Muscle of arm (tissue), 14 donors: ENCODE results near the gene CD47. TPM values are rescaled to one million over a fixed set of nuclear protein-coding genes. Genes with fewer than 3 reads are reported as not detected.

Source experiments
- DNase-seq: peaks from one replicate; pipeline ENCODE4 v3.0.0-alpha.2; 2013
- long read RNA-seq, 11 donors: transcript quantifications; one replicate each; lab custom pipeline, GENCODE V29; 2026
- polyA plus RNA-seq, 12 donors: library from polyadenylated mRNA; unstranded; fragments of 120-200 nt; gene quantifications; one replicate each; pipeline ENCODE4 v1.2.1, GENCODE V29; 2013; ENCODE audit not compliant: insufficient read length in 12 of 12

Gene CD47
- polyA plus RNA-seq = 100 to 1,000 TPM in 7 of 12 donors, 10 to 100 TPM in 5; 49.0 to 560 (median 105) TPM
- long read RNA-seq, donor 1, full-length matches to known transcripts = 22 of 30 reads
- long read RNA-seq, donor 1, partial matches to known transcripts = 8 of 30 reads
- long read RNA-seq, donor 1, other reads (novel, unspliced or antisense) = 0 of 30 reads
- long read RNA-seq, donor 2, full-length matches to known transcripts = 32 of 37 reads
- long read RNA-seq, donor 2, partial matches to known transcripts = 5 of 37 reads
- long read RNA-seq, donor 2, other reads (novel, unspliced or antisense) = 0 of 37 reads
- long read RNA-seq, donor 3, full-length matches to known transcripts = 23 of 23 reads
- long read RNA-seq, donor 3, partial matches to known transcripts = 0 of 23 reads
- long read RNA-seq, donor 3, other reads (novel, unspliced or antisense) = 0 of 23 reads
- long read RNA-seq, donor 4, full-length matches to known transcripts = 7 of 7 reads
- long read RNA-seq, donor 4, partial matches to known transcripts = 0 of 7 reads
- long read RNA-seq, donor 4, other reads (novel, unspliced or antisense) = 0 of 7 reads
- long read RNA-seq, donor 5, full-length matches to known transcripts = 43 of 52 reads
- long read RNA-seq, donor 5, partial matches to known transcripts = 9 of 52 reads
- long read RNA-seq, donor 5, other reads (novel, unspliced or antisense) = 0 of 52 reads
- long read RNA-seq, donor 6, full-length matches to known transcripts = 18 of 18 reads
- long read RNA-seq, donor 6, partial matches to known transcripts = 0 of 18 reads
- long read RNA-seq, donor 6, other reads (novel, unspliced or antisense) = 0 of 18 reads
- long read RNA-seq, donor 7, full-length matches to known transcripts = 13 of 13 reads
- long read RNA-seq, donor 7, partial matches to known transcripts = 0 of 13 reads
- long read RNA-seq, donor 7, other reads (novel, unspliced or antisense) = 0 of 13 reads
- long read RNA-seq, donor 8, full-length matches to known transcripts = 33 of 40 reads
- long read RNA-seq, donor 8, partial matches to known transcripts = 7 of 40 reads
- long read RNA-seq, donor 8, other reads (novel, unspliced or antisense) = 0 of 40 reads
- long read RNA-seq, donor 9, full-length matches to known transcripts = 21 of 21 reads
- long read RNA-seq, donor 9, partial matches to known transcripts = 0 of 21 reads
- long read RNA-seq, donor 9, other reads (novel, unspliced or antisense) = 0 of 21 reads
- long read RNA-seq, donor 10, full-length matches to known transcripts = 15 of 15 reads
- long read RNA-seq, donor 10, partial matches to known transcripts = 0 of 15 reads
- long read RNA-seq, donor 10, other reads (novel, unspliced or antisense) = 0 of 15 reads
- long read RNA-seq, donor 11, full-length matches to known transcripts = 42 of 52 reads
- long read RNA-seq, donor 11, partial matches to known transcripts = 10 of 52 reads
- long read RNA-seq, donor 11, other reads (novel, unspliced or antisense) = 0 of 52 reads

DNA sequence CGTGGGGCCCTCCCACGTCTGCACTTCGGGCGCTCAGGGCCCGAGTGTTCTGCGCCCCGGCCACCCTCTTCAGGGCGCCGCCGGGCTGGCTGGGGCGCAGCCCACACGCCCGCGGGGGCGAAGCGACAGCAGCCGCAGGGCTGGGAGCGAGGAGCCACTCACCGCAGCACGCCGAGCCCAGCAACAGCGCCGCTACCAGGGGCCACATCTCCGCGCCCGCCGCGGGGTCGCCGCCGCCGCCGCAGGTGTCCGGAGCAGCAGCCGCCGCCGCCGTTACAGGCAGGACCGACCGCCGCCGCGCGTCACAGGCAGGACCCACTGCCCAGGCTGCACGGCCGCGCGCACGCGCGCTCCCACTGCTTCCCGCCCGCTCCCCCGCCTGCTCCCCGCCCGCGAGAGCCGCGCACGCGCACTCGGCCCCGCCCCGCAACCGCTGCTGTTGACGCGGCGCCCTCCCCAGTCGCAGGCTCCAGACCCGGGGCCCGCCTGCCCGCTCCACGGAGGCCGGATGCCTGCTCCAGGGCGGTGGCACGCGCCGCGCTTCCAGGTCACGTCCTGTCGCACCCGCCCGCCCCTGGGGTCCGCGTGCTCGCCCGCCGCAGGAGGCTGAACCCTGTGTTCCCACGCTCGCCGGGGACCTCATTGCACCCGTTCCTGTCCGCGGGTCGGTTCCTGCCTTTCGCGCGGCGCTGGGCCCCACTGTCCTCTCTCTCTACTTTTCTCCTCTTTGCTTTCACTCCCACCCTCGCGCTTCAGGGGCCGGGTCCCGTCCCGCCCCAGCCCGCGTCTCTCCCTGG, at the start of gene CD47:
CD47 (minus strand) TSS at position 331 of the 797 bp plus-strand sequence; CDS start at position 208, 123 bp downstream.
- DNase-seq = peak; percentile 94

DNA sequence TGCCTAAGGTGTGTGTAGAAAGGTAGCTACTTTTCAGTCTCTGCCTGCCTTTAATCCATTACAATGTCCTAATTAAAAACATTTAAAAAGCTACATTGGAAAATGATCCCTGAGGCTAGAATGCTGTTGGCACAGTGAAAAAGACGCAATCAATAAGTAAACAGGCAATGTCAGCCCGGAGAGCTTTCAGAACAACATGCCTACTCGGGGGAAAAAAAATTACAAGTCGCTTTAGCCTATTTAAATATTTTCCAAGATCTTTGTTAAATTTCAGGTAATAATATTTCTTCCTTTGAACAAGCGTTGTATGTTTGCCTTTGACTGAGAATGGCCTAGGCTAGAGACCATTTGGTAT, 46.6 kb upstream of the CD47 start:
- no peak for DNase-seq

DNA sequence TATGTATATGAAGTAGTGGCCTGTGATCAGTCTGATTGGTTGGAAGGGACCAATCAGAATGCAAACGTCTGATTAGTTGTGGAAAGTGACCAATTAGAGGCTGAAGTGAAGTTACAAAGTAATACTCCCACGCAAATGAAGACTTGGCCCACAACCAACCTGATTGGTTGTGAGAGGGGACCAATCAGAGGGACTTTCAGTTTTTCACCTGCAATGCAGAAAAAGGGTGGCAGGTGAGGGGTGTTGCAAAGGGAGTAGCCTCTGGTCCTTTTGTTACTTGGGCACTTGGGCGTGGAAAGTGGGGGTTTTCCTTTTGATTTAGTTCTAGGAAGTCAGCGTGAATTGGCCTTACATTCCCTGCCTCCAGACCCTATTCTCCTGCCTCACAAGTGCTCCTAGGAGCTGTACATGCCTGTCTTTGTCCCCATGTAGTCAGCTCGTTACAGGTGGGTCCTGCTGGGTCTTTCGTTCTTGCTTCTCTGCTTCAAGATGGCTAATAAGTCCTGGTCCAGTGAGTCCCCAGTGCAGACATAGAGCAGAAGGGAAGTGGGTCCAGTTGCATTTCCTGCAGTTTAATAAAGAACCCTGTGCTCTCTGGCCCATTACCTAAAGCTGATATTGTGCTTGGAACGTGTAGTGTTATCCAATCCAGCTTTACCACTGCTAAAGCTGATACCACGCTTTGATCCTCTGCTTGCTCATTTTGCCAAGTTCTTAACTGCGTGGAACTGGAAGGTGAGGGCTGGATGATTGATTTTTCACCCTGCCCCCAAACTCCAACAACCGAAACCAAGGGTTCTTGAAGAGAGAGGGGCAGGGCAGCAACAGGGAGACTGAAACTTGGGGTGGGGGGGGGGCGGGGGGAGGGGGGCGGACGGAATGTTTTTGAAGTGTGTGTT, 46.0 kb upstream of the CD47 start:
- no peak for DNase-seq

DNA sequence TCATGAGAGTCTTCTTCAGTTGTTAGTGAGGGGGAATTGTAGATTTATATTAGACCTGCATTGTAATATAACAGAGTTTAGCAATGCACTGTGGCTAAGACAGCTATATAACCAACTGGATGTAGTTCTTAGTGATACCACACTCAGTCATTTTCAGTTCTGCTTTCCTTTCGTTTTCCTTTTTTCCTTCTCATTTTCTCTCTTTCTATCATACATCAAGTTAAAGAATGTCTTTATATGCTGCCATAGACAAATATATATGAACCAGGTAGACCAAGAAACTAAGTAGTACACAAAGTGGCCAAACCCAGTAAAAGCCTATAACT, 43.7 kb upstream of the CD47 start:
- no peak for DNase-seq

DNA sequence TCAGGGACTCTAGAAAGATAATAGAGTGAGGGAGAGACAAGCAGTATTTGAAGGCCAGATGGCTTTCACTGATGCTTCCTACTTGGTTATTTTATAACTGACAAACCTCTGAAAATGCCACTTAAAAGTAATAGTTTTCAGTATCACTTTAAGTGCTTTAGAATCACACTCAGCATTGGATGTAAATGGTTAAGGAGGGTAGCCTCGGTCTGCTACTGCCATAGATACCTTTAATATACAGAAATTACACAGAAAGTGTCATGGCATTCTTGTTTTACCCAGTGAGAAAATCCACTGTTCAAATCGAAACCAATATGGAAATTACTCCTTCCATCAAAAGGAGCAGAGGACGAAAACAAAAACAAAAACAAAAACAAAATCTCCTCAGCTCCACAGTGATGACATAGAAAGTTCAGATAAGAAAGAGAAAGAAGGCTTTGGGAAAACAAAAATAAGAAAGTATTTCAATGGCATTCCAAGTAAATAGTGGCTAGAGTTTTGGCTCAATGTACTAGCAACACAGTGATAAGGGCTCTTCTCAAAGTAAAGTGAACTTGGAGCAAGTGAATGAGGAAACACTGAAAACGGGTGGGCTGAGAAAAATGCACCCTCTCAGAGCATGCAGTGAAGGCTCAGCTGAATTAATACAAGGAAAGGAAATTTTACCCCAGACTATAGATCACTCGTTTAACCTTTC, 43.2 kb upstream of the CD47 start:
- DNase-seq = no peak

DNA sequence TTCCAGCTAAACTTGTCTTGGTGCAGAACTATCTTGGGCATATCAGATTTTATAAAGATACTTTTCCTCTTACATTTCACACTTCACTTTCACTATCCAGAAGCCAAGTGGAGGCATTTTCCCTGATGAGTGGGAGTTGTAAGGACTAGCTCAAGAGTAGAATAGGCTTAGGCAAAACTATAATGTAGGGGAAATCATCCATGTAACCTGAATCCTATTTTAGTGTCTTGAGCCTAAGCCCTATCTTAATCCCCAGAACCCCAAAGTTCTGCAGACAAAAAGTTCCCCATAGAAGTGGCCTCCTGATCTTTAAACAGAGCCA, 42.2 kb upstream of the CD47 start:
- DNase-seq = no peak

DNA sequence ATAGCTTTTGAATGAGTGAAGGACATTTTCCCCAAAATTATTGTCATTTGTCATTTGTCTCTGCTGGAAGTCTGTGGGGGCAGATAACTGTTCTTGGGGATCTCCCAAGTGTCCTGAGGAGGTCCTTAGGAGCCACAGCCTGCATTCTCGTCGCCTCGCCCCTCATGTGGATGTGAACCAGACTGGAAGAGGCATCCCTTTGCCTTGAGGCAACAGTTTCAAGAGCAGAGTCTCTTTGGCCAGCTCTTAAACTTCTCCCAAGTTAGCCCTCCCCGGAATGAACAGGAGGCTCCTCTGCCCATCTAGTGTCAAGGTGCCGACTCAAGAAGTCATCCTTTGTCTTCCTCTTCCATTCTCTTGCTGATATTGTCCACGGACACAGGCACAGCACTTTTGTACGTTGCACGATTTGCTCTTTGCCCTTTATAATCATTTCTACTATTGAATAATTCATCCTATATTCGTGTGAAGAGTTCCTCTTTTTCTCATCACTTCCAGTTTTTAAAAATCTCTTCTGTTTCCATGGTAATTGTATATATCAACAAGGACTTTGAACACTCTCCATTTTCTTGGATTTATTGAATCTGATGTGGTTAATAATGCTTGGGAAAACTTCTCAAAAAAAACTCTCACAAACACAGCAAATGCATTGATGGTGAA, 40.8 kb upstream of the CD47 start:
- DNase-seq = no peak

DNA sequence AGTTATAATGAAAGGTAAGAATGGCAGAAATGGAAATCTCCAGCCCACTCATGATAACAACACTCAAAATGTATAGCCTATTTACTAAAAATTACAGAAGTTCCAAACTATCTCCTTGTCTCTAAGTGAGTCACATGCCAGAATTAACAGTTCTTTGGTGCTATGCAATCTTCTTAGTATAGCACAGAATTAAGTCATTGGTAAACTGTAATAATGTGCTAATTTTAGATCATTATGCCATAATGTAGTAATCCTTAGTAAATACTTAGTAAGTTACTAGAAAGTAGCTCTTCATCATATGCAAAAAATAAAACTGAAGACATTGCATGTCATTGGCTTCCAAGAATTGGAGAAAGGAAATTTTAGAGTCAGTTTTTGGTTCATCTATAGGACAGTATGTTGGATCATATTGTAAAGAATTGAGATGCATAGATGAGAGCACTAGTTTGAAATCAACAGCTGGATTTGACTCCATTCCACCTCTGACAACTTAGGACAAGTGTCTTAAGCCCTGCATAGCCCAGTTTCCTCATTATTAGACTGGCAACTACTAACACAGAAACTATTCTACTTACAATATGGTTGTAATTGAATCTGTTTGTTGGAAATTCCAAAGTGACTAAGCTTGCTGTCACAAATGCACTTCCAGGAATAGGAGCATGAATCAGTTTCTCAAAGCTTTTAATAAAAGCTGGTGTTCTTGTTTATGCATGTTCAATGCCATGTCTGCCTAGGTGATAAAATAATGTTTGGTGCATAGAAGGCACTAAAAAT, 40.1 kb upstream of the CD47 start:
- DNase-seq = no peak

DNA sequence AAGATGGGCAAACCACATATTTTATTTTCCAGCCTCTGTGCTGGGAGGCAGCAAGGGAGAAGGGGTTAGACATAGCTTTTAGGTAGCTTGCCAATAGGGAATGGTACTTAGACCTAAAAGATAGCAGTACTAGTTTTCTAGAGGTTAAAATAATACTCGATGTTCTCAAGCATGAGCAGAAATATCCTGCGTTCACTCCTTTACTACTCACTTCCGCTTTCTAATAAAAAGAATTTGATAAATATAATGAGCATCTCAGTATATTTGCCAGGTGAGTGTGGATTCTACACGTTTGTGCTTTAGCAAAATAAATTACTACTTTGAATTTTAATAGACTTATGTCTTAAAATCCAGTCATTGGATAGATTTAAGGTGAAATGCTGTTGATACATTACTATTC, 39.4 kb upstream of the CD47 start:
- DNase-seq = no peak

DNA sequence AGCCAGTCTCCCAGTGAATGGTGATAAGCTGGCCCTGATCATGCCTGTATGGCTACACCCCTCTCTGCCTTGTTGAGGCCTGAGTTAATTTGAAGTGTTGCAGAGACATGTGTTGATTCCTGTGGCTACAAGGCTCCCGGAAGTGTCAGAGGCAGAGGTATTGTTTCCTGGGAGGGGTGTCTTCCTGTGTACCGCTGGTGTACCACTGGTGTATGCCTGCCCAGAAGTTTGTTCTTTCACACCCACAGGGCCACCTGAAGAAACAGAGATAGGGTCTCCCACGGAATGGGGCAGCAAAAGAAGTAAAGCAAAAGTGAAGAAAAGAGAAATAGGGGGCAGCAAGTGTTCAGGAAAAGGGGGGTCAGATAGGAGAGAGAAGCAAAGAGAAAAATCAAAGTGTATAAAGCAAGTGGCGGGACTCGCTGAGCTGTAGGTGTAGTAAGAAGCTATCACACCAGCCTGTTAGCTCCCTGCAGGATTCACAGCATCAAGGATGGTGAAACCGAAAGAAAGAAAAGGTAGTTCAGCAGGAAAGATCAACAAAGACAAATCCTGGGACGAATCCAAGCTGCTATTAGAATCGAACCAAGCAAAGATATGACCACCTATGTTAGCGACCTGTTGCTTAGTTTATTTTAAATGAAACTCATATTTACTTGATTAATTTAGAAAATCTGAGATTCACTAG, 36.6 kb upstream of the CD47 start:
- no peak for DNase-seq

DNA sequence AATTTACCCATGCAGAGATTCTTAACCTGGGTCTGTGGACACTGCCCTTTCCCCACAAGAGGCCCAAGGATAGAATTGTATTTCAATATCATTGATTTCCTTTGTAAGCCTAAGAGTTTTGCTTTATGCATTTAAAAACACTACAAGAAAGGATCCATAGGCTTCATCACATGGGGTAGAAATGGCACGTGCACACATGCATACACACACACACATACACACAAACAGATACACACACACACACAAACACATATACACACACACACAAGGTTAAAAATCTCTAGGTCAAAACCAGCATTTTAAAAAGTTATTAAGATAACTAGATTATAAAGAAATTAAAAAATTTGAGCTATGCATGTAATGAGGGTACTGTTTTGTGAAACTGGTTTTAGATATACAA, 35.5 kb upstream of the CD47 start:
- DNase-seq = no peak

DNA sequence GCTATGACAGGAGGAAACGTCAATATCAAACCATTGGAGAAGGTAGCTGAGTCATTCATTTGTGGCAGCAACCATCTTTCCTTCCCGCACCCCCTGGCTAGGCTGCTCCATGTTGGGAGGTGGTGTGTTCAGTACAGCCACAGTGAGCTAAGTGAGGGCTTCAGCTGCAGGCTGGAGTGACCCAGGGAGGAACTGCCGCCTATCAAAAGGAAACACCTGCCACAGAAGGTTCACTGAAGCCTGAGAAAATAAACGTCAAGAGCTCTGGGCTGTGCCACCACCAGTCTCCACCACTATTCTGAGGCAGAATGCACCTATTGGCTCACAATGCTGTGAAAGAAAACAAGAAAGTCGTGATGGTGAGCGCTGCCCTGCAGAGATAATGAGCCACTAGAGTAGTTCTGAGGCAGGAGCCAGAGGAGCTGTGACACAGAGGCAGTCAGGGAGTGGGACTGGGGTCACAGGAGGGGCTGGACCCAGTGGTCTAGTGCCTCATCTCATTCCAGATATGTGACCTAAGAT, 34.8 kb upstream of the CD47 start:
- no peak for DNase-seq

DNA sequence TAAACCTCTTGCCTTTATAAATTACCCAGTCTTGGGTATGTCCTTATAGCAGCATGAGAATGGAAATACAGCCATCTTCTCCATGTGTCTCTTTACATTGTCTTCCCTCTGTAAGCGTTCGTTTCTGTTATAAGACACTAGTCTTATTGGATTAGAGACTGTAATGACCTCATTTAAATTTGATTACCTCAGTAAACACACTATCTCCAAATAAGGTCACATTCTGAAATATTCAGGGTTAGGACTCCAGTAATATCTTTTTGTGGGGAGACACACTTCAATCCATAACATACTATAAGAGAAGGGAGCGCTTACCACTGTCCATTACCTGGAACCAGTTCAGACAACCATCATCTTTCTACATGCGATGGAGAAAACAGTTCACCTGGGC, 34.3 kb upstream of the CD47 start:
- DNase-seq = no peak

DNA sequence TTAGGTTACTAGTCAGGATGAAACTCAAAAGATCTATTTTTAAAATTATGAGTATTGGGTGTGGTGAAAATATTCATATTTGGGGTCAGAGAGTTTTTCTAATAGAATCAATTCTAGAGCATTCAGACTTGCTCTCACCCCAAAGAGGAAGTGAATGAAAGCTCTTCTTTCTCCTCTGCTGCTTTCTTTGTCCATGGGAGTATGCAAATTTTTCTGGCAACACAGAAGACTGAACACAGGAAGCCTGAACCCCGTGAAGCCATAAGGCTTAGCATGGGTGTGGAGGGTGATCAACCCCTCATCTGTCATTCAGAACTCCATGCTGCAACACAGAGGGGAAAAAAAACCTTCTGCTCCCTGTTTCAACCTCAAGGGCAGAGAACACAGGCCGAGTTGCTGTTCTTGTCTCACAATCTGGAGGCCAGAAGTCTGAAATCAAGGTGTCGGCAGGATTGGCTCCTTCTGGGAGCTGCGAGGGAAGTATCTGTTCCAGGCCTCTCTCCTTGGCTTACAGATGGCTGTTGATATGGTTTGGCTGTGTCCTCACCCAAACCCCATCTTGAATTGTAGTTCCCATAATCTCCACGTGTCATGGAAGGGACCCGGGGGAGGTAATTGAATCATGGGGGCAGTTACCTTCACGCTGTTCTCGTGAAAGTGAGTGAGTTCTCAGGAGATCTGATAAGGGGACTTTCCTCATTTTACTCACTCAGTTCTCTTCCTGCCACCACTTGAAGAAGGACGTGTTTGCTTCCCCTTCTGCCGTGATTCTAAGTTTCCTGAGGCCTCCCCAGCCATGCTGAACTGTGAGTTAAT, 33.7 kb upstream of the CD47 start:
- no peak for DNase-seq

DNA sequence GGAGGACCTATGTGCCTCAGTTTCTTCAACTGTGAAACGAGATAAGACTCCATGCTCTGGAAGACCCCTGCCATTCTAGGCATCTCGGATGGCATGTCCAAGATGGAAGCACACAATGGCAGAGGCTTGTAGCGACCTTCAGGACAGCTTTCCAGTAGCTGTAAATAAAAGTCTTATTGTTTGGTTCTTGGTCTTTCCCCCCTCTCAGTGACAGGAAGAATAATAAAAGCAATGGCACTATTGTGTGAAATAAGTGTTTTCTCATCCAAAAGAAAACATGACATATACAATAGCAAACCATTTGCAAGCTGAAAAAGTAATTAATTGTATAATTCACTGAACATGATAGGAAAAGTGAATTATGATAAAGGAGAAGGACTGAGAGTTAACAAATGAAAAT, 32.5 kb upstream of the CD47 start:
- no peak for DNase-seq

DNA sequence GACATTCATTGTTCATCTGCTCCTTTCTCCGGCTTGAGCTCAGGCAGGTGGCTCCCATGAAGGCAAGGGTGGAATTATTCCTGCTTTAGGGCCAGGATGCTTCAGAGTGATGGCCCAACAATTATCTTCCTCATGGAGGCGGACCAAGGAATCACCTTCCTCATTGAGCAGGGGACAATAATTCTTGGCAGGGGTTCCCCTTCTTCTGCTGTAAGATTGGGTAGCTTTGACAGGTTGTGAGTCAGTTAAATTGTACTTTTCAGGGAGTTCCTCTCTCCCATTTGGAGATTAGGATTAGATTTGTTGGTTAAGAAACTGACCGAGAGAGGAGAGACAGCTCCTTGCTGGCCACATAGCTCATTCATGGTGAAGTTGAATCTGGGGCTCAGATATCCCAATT, 31.4 kb upstream of the CD47 start:
- no peak for DNase-seq
